Measurements from ENCODE around the gene CKAP2.

CKAP2 gene

GRCh38 chr13:52450012-52450792, 5.1 kb upstream of the CKAP2 start, which contains the start of gene VPS36:
VPS36 (minus strand) TSS chr13:52450634; CDS start chr13:52450594, 40 bp downstream.
- H3K36me3 ChIP-seq: no peaks in the 10 kb centered on the region
- DNase-seq: peak; percentile 85
- H3K4me3 ChIP-seq (ENCODE audit: low read depth, low read length): peak within 1 kb of the TSS; percentile 71
- no peaks in the 10 kb centered on the region for H3K27me3 ChIP-seq (ENCODE audit: insufficient read depth, low read depth, severe bottlenecking)
- no peaks in the 10 kb centered on the region for H3K9me3 ChIP-seq (ENCODE audit: severe bottlenecking)
- TF ChIP-seq CTCF (IDR thresholded peaks at IDR 0.05; ENCODE audit: low read depth, low read length): peak; percentile 80
- H3K27ac ChIP-seq: peak within 1 kb of the TSS; percentile 85

- H3K4me3 ChIP-seq (ENCODE audit: low read depth, low read length): no peak overlapping the region
- no peak for DNase-seq
- no peak for TF ChIP-seq CTCF (IDR thresholded peaks at IDR 0.05; ENCODE audit: low read depth, low read length)
- no peaks in the 10 kb centered on the region for H3K27me3 ChIP-seq (ENCODE audit: insufficient read depth, low read depth, severe bottlenecking)
- no peaks in the 10 kb centered on the region for H3K9me3 ChIP-seq (ENCODE audit: severe bottlenecking)
- H3K36me3 ChIP-seq: no peaks in the 10 kb centered on the region
- H3K27ac ChIP-seq: no peak overlapping the region
These were observed 4.5 kb upstream of the CKAP2 start for GRCh38 chr13:52450793-52451116.

GRCh38 chr13:52451135-52451804, 4.0 kb upstream of the CKAP2 start:
- Histone ChIP-seq H3K27ac (no peak overlapping the region), H3K36me3 (no peaks in the 10 kb centered on the region), H3K9me3 (ENCODE audit: severe bottlenecking) (no peaks in the 10 kb centered on the region), H3K27me3 (ENCODE audit: insufficient read depth, low read depth, severe bottlenecking) (no peaks in the 10 kb centered on the region), H3K4me3 (ENCODE audit: low read depth, low read length) (no peak overlapping the region)
- TF ChIP-seq CTCF (IDR thresholded peaks at IDR 0.05; ENCODE audit: low read depth, low read length): no peak
- DNase-seq: no peak

GRCh38 chr13:52452470-52452869, 2.8 kb upstream of the CKAP2 start:
- Histone ChIP-seq H3K27ac (no peak overlapping the region), H3K36me3 (peaks cover 10% of the 10 kb centered on the region), H3K27me3 (ENCODE audit: insufficient read depth, low read depth, severe bottlenecking) (no peaks in the 10 kb centered on the region), H3K4me3 (ENCODE audit: low read depth, low read length) (no peak overlapping the region), H3K9me3 (ENCODE audit: severe bottlenecking) (no peaks in the 10 kb centered on the region)
- DNase-seq: no peak
- TF ChIP-seq CTCF (IDR thresholded peaks at IDR 0.05; ENCODE audit: low read depth, low read length): no peak

GRCh38 chr13:52454459-52454819, 839 bp upstream of the CKAP2 start:
- Histone ChIP-seq H3K4me3 (ENCODE audit: low read depth, low read length) (peak overlapping the region; percentile 61), H3K9me3 (ENCODE audit: severe bottlenecking) (no peaks in the 10 kb centered on the region), H3K27ac (peak overlapping the region; percentile 95), H3K27me3 (ENCODE audit: insufficient read depth, low read depth, severe bottlenecking) (no peaks in the 10 kb centered on the region), H3K36me3 (peaks cover 12% of the 10 kb centered on the region)
- DNase-seq: no peak
- TF ChIP-seq CTCF (IDR thresholded peaks at IDR 0.05; ENCODE audit: low read depth, low read length): no peak
